ENCODE results near the gene APBB1.

Gene APBB1

GRCh38 chr11:6437993-6438392, 19.1 kb upstream of the APBB1 start:
- H3K4me1 ChIP-seq: no peaks in the 10 kb centered on the region

GRCh38 chr11:6437423-6437822, 18.5 kb upstream of the APBB1 start:
- no peak overlapping the region for H3K27ac ChIP-seq
- no peaks in the 10 kb centered on the region for H3K36me3 ChIP-seq (ENCODE audit: control insufficient read depth, insufficient read depth, low read length)
- no peak overlapping the region for H3K4me3 ChIP-seq (ENCODE audit: low read depth, low read length)
- H3K4me1 ChIP-seq: no peaks in the 10 kb centered on the region
- no peak overlapping the region for H3K9ac ChIP-seq
- no peaks in the 10 kb centered on the region for H3K27me3 ChIP-seq (ENCODE audit: control insufficient read depth, insufficient read depth, low read length)
- TF ChIP-seq CTCF (IDR thresholded peaks at IDR 0.05): no peak
- H3K4me2 ChIP-seq (ENCODE audit: low read length): no peak overlapping the region
- no peaks in the 10 kb centered on the region for H3K9me3 ChIP-seq (ENCODE audit: control insufficient read depth, low read length)
- no peak overlapping the region for H2AFZ ChIP-seq
- H3K79me2 ChIP-seq: no peaks in the 10 kb centered on the region

More at GRCh38 chr11:6437993-6438392, 19.1 kb upstream of the APBB1 start:
- no peak for TF ChIP-seq CTCF (IDR thresholded peaks at IDR 0.05)
- no peaks in the 10 kb centered on the region for H3K9me3 ChIP-seq (ENCODE audit: control insufficient read depth, low read length)
- H3K9ac ChIP-seq: no peak overlapping the region
- no peak overlapping the region for H3K4me3 ChIP-seq (ENCODE audit: low read depth, low read length)
- H3K27ac ChIP-seq: no peak overlapping the region
- H2AFZ ChIP-seq: no peak overlapping the region
- no peaks in the 10 kb centered on the region for H3K36me3 ChIP-seq (ENCODE audit: control insufficient read depth, insufficient read depth, low read length)
- H3K4me2 ChIP-seq (ENCODE audit: low read length): no peak overlapping the region
- H3K79me2 ChIP-seq: no peaks in the 10 kb centered on the region
- no peaks in the 10 kb centered on the region for H3K27me3 ChIP-seq (ENCODE audit: control insufficient read depth, insufficient read depth, low read length)

- Histone ChIP-seq H3K79me2 (no peaks in the 10 kb centered on the region), H3K4me3 (ENCODE audit: low read depth, low read length) (no peak overlapping the region), H3K27ac (no peak overlapping the region), H3K9ac (no peak overlapping the region), H2AFZ (no peak overlapping the region), H3K9me3 (ENCODE audit: control insufficient read depth, low read length) (no peaks in the 10 kb centered on the region), H3K36me3 (ENCODE audit: control insufficient read depth, insufficient read depth, low read length) (no peaks in the 10 kb centered on the region), H3K4me2 (ENCODE audit: low read length) (no peak overlapping the region), H3K4me1 (no peaks in the 10 kb centered on the region), H3K27me3 (ENCODE audit: control insufficient read depth, insufficient read depth, low read length) (no peaks in the 10 kb centered on the region)
- no peak for TF ChIP-seq CTCF (IDR thresholded peaks at IDR 0.05)
Observed at GRCh38 chr11:6433998-6434660, 15.2 kb upstream of the APBB1 start.

GRCh38 chr11:6431861-6432260, 13.0 kb upstream of the APBB1 start:
- TF ChIP-seq CTCF (IDR thresholded peaks at IDR 0.05): no peak
- Histone ChIP-seq H3K4me1 (no peaks in the 10 kb centered on the region), H3K4me3 (ENCODE audit: low read depth, low read length) (no peak overlapping the region), H3K9me3 (ENCODE audit: control insufficient read depth, low read length) (no peaks in the 10 kb centered on the region), H2AFZ (no peak overlapping the region), H3K4me2 (ENCODE audit: low read length) (no peak overlapping the region), H3K9ac (no peak overlapping the region), H3K27ac (no peak overlapping the region), H3K36me3 (ENCODE audit: control insufficient read depth, insufficient read depth, low read length) (no peaks in the 10 kb centered on the region), H3K27me3 (ENCODE audit: control insufficient read depth, insufficient read depth, low read length) (no peaks in the 10 kb centered on the region), H3K79me2 (no peaks in the 10 kb centered on the region)

GRCh38 chr11:6427516-6427915, 8.6 kb upstream of the APBB1 start:
- Histone ChIP-seq H3K79me2 (no peaks in the 10 kb centered on the region), H3K27ac (no peak overlapping the region), H3K9ac (no peak overlapping the region), H3K9me3 (ENCODE audit: control insufficient read depth, low read length) (no peaks in the 10 kb centered on the region), H3K4me2 (ENCODE audit: low read length) (no peak overlapping the region), H3K36me3 (ENCODE audit: control insufficient read depth, insufficient read depth, low read length) (no peaks in the 10 kb centered on the region), H3K4me3 (ENCODE audit: low read depth, low read length) (no peak overlapping the region), H3K4me1 (no peaks in the 10 kb centered on the region), H3K27me3 (ENCODE audit: control insufficient read depth, insufficient read depth, low read length) (no peaks in the 10 kb centered on the region), H2AFZ (no peak overlapping the region)
- TF ChIP-seq CTCF (IDR thresholded peaks at IDR 0.05): no peak
